HFFc6 (cell line): ENCODE data around the gene RHOBTB3. TPM values are rescaled to one million over a fixed set of nuclear protein-coding genes. Genes with fewer than 3 reads are reported as not detected.

ENCODE experiments used
- DNase-seq: peaks from one replicate; pipeline ENCODE4 v3.0.0-alpha.2; 2018
- H3K27ac Mint-ChIP-seq: 2 replicates; pipeline ENCODE4 v1.8.0; 2020; ENCODE audit warnings: mild to moderate bottlenecking, mixed read lengths
- H3K27me3 Mint-ChIP-seq: 2 replicates; pipeline ENCODE4 v1.8.0; 2021; ENCODE audit warnings: mild to moderate bottlenecking, moderate library complexity, mixed read lengths; ENCODE audit not compliant: insufficient read depth
- H3K36me3 Mint-ChIP-seq: 2 replicates; pipeline ENCODE4 v1.8.0; 2021; ENCODE audit warnings: low read depth, mixed read lengths
- H3K4me1 Mint-ChIP-seq: 2 replicates; pipeline ENCODE4 v1.8.0; 2020; ENCODE audit warnings: low read depth, mixed read lengths
- H3K4me3 Mint-ChIP-seq: 2 replicates; pipeline ENCODE4 v1.8.0; 2020; ENCODE audit warnings: mild to moderate bottlenecking, moderate library complexity, mixed read lengths
- H3K9me3 Mint-ChIP-seq: 2 replicates; pipeline ENCODE4 v1.8.0; 2020; ENCODE audit warnings: mild to moderate bottlenecking, mixed read lengths
- CTCF ChIP-seq: fragments of 200-600 bp; sonication (generic); IDR thresholded peaks from 2 replicates; pipeline ENCODE4 v1.5.0; 2021; ENCODE audit warnings: antibody characterized with exemption, mild to moderate bottlenecking
- total RNA-seq, 6 experiments: library from RNA; stranded (reverse); fragmentation: NEBNext Ultra II Directional; extraction: Animal tissue kit (Norgen Biotek cat#: 25700); gene quantifications; 2 replicates in 1 of 6; 3 replicates in 5 of 6; pipeline ENCODE4 v1.2.3, GENCODE V29; 2021

Gene RHOBTB3
- total RNA-seq, 6 experiments from 2014 or later = 110 to 184 (median 160) TPM

GRCh38 chr5:95718203-95718602, 12.9 kb upstream of the RHOBTB3 start:
- H3K4me3 Mint-ChIP-seq = no peak overlapping the region
- no peak for DNase-seq
- TF ChIP-seq CTCF = no peak
- peaks cover 20% of the 10 kb centered on the region for H3K36me3 Mint-ChIP-seq
- no peak overlapping the region for H3K27ac Mint-ChIP-seq
- H3K9me3 Mint-ChIP-seq = no peaks in the 10 kb centered on the region
- H3K27me3 Mint-ChIP-seq = peaks cover 3% of the 10 kb centered on the region; the same call in 1 of the 2 replicates
- peaks cover 67% of the 10 kb centered on the region for H3K4me1 Mint-ChIP-seq

GRCh38 chr5:95718738-95719137, 12.4 kb upstream of the RHOBTB3 start:
- H3K27ac Mint-ChIP-seq = no peak overlapping the region
- H3K4me1 Mint-ChIP-seq = peaks cover 67% of the 10 kb centered on the region
- no peak for TF ChIP-seq CTCF
- no peaks in the 10 kb centered on the region for H3K9me3 Mint-ChIP-seq
- peaks cover 20% of the 10 kb centered on the region for H3K36me3 Mint-ChIP-seq
- H3K4me3 Mint-ChIP-seq = no peak overlapping the region
- DNase-seq = no peak
- peaks cover 3% of the 10 kb centered on the region; the same call in 1 of the 2 replicates for H3K27me3 Mint-ChIP-seq

GRCh38 chr5:95720094-95720786, 10.9 kb upstream of the RHOBTB3 start:
- no peak for TF ChIP-seq CTCF
- H3K4me1 Mint-ChIP-seq = peaks cover 67% of the 10 kb centered on the region
- DNase-seq = no peak
- H3K36me3 Mint-ChIP-seq = peaks cover 13% of the 10 kb centered on the region
- no peak overlapping the region; the same call in 1 of the 2 replicates for H3K4me3 Mint-ChIP-seq
- H3K27ac Mint-ChIP-seq = peak overlapping the region; percentile 49
- H3K9me3 Mint-ChIP-seq = no peaks in the 10 kb centered on the region
- H3K27me3 Mint-ChIP-seq = peaks cover 3% of the 10 kb centered on the region; the same call in 1 of the 2 replicates

GRCh38 chr5:95721582-95722295, 9.4 kb upstream of the RHOBTB3 start:
- no peak overlapping the region for H3K4me3 Mint-ChIP-seq
- H3K27me3 Mint-ChIP-seq = no peaks in the 10 kb centered on the region
- H3K36me3 Mint-ChIP-seq = no peaks in the 10 kb centered on the region
- H3K4me1 Mint-ChIP-seq = peaks cover 67% of the 10 kb centered on the region
- no peak for TF ChIP-seq CTCF
- no peak for DNase-seq
- no peaks in the 10 kb centered on the region for H3K9me3 Mint-ChIP-seq
- no peak overlapping the region for H3K27ac Mint-ChIP-seq

- Mint-ChIP-seq H3K36me3 (no peaks in the 10 kb centered on the region), H3K4me1 (peaks cover 87% of the 10 kb centered on the region), H3K27ac (peak overlapping the region; percentile 79), H3K9me3 (no peaks in the 10 kb centered on the region), H3K27me3 (no peaks in the 10 kb centered on the region), H3K4me3 (peak overlapping the region; percentile 50)
- TF ChIP-seq CTCF = no peak
- peak; percentile 46 for DNase-seq
Observed at GRCh38 chr5:95723632-95724369, 7.3 kb upstream of the RHOBTB3 start.
